H1 (cell line): ENCODE measurements around the gene HACE1. TPM values are rescaled to one million over a fixed set of nuclear protein-coding genes. Genes with fewer than 3 reads are reported as not detected.

Experiments used
- SIN3A ChIP-seq, 2 experiments: IDR thresholded peaks in 1 of 2; conservative IDR thresholded peaks in 1 of 2; 2 replicates each; pipeline ENCODE4 v1.6.1; 2011 to 2012; ENCODE audit warnings: low read length in 2 of 2, improper control_type of control experiment in 1 of 2, low read depth in 1 of 2, mild to moderate bottlenecking in 1 of 2
- polyA plus RNA-seq, 7 experiments: library from polyadenylated mRNA; depleted of rRNA in 3 of 7; stranded (reverse) in 5 of 7; unstranded in 2 of 7; fragments of >200 nt in 5 of 7; fragments of 200-250 nt in 2 of 7; gene quantifications; 1 replicate in 5 of 7; 2 replicates in 1 of 7; 4 replicates in 1 of 7; pipeline versions ENCODE4 v1.2.1 to v1.2.3, GENCODE V29; 2011 to 2013; ENCODE audit warnings: missing spikeins in 2 of 7, mixed read lengths in 2 of 7
- total RNA-seq: library from RNA; stranded (reverse); fragmentation: NEBNext Ultra II Directional; extraction: Animal tissue kit (Norgen Biotek cat#: 25700); gene quantifications from 2 replicates; pipeline ENCODE4 v1.2.1, GENCODE V29; 2021

The HACE1 gene
- total and polyA plus RNA-seq, 2 of the 8 experiments (the other 6 are each of a cell fraction or from before 2014, with no cell fraction given), result 7.1 to 21.3 TPM

DNA sequence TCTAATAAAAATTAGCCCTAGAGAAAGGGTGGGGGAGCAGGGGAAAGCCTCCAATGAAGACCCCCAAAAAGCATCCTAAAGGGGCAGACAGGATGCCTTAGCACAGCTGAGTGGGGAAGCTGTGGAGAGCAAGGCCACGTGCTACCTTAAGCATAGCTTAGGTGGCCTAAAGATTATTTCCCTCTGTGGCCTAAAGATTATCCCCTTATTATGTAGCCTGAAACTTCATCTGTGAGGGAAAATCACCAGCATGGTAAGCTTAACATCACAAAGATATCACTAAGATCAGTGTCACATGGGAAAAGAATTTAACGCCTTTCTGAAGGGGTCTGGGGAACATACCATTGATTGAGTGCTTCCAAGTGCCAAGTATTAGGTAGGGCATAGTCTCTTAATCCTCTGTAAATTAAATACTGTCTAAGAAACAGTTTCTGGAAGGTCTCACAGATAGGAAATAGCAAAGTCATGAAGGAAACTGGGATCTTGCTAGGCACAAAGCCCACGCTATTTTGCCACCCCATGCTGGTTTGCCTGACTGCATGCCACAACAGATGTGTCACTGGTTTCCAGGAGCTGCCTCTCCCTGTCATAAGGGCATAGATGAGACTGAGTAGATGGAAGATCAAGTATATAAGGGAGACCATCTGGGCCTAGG is 170.0 kb downstream of the HACE1 start (continued):
- no peak for TF ChIP-seq SIN3A (conservative IDR thresholded peaks at IDR 0.05 in 1 of 2, IDR thresholded peaks at IDR 0.05 in 1 of 2; ENCODE audit: low read depth in 1 of 2, low read length in 2 of 2)
